ENCODE measurements around the gene POLR2F. TPM values are rescaled to one million over a fixed set of nuclear protein-coding genes. Genes with fewer than 3 reads are reported as not detected.
A peak's percentile ranks its signal among the peaks of the same experiment; 100 is the strongest.

Gene POLR2F
- total RNA-seq, 1 donor from 2014 or later = 23.5 TPM

DNA sequence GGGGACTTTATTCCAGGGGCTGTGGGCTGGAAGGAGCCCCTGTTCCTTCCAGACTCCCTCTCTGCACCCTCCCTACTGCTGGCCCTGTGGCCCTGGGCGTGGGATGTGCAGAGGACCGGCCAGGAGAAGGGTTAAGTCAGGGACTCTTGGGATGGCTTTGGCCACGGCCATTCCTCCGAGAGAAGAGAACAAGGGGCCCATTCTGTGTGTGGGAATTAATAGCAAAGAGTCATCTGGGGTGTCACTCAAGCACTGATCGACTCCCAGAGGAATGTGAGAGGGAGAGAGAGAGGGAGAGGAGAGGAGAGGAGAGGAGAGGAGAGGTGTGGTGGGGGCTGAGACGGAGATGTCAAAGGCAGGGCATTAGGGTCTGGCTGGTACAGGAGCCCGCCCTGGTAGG is 45.0 kb downstream of the POLR2F start:
- Histone ChIP-seq H3K4me1 (ENCODE audit: control insufficient read depth in 3 of 3, insufficient read depth in 3 of 3, low read length in 3 of 3) (peaks cover 18 to 24% (median 20%) of the 10 kb centered on the region in 3 donors), H3K9me3 (ENCODE audit: control insufficient read depth in 3 of 3, low read length in 3 of 3) (no peaks in the 10 kb centered on the region), H3K27ac (ENCODE audit: low read depth, low read length) (no peak overlapping the region), H3K27me3 (ENCODE audit: control insufficient read depth in 3 of 3, insufficient read depth in 3 of 3, low read length in 3 of 3) (no peaks in the 10 kb centered on the region), H3K4me3 (ENCODE audit: low read length in 3 of 3) (no peak overlapping the region), H3K9ac (ENCODE audit: low read depth in 1 of 3, low read length in 3 of 3) (no peak overlapping the region), H3K36me3 (ENCODE audit: control insufficient read depth in 3 of 3, insufficient read depth in 3 of 3, low read length in 3 of 3) (no peaks in the 10 kb centered on the region)

DNA sequence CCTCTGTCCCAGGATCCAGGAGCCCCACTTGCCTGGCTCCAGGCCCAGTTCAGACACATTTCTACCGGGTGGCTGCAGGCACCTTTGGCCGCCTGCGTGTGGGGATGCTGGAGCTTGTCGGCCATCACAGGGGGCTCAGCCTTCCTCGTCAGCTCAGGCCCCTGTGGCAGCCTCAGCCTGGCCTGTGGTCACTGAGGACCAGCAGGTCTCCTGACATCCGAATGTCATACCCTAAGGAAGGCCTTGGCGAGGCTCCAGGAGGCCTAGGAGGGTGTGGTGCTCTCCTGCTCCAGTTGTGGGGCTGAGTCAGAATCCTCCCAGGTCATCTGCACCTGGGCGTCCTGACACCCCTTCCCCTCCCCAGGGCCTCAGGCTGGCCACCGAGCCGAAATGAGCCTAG is 45.7 kb downstream of the POLR2F start:
- H3K36me3 ChIP-seq (ENCODE audit: control insufficient read depth in 3 of 3, insufficient read depth in 3 of 3, low read length in 3 of 3) = no peaks in the 10 kb centered on the region
- H3K27me3 ChIP-seq (ENCODE audit: control insufficient read depth in 3 of 3, insufficient read depth in 3 of 3, low read length in 3 of 3) = no peaks in the 10 kb centered on the region
- no peak overlapping the region for H3K4me3 ChIP-seq (ENCODE audit: low read length in 3 of 3)
- H3K9ac ChIP-seq (ENCODE audit: low read depth in 1 of 3, low read length in 3 of 3) = peak overlapping the region in 1 of 3 donors; percentile 16
- no peaks in the 10 kb centered on the region for H3K9me3 ChIP-seq (ENCODE audit: control insufficient read depth in 3 of 3, low read length in 3 of 3)
- H3K27ac ChIP-seq (ENCODE audit: low read depth, low read length) = peak overlapping the region; percentile 44
- peaks cover 18 to 24% (median 20%) of the 10 kb centered on the region in 3 donors for H3K4me1 ChIP-seq (ENCODE audit: control insufficient read depth in 3 of 3, insufficient read depth in 3 of 3, low read length in 3 of 3)

- H3K9me3 ChIP-seq (ENCODE audit: control insufficient read depth in 3 of 3, low read length in 3 of 3) = no peaks in the 10 kb centered on the region
Observed at GRCh38 chr22:37999640-38000272, 46.3 kb downstream of the POLR2F start.

GRCh38 chr22:38005943-38006342 is 52.4 kb downstream of the POLR2F start:
- Histone ChIP-seq H3K4me1 (ENCODE audit: control insufficient read depth in 3 of 3, insufficient read depth in 3 of 3, low read length in 3 of 3) (peaks cover 0 to 4% (median under 1%) of the 10 kb centered on the region in 3 donors), H3K27ac (ENCODE audit: low read depth, low read length) (no peak overlapping the region), H3K9ac (ENCODE audit: low read depth in 1 of 3, low read length in 3 of 3) (no peak overlapping the region), H3K4me3 (ENCODE audit: low read length in 3 of 3) (no peak overlapping the region), H3K36me3 (ENCODE audit: control insufficient read depth in 3 of 3, insufficient read depth in 3 of 3, low read length in 3 of 3) (no peaks in the 10 kb centered on the region), H3K9me3 (ENCODE audit: control insufficient read depth in 3 of 3, low read length in 3 of 3) (no peaks in the 10 kb centered on the region), H3K27me3 (ENCODE audit: control insufficient read depth in 3 of 3, insufficient read depth in 3 of 3, low read length in 3 of 3) (no peaks in the 10 kb centered on the region)

More at GRCh38 chr22:37999640-38000272, 46.3 kb downstream of the POLR2F start:
- Histone ChIP-seq H3K27me3 (ENCODE audit: control insufficient read depth in 3 of 3, insufficient read depth in 3 of 3, low read length in 3 of 3) (no peaks in the 10 kb centered on the region), H3K27ac (ENCODE audit: low read depth, low read length) (peak overlapping the region; percentile 44), H3K4me3 (ENCODE audit: low read length in 3 of 3) (peak overlapping the region in 1 of 3 donors; percentile 49), H3K9ac (ENCODE audit: low read depth in 1 of 3, low read length in 3 of 3) (peak overlapping the region in 1 of 3 donors; percentile 45), H3K36me3 (ENCODE audit: control insufficient read depth in 3 of 3, insufficient read depth in 3 of 3, low read length in 3 of 3) (no peaks in the 10 kb centered on the region), H3K4me1 (ENCODE audit: control insufficient read depth in 3 of 3, insufficient read depth in 3 of 3, low read length in 3 of 3) (peaks cover 18 to 24% (median 20%) of the 10 kb centered on the region in 3 donors)

GRCh38 chr22:38006906-38007305 is 53.4 kb downstream of the POLR2F start:
- no peaks in the 10 kb centered on the region for H3K27me3 ChIP-seq (ENCODE audit: control insufficient read depth in 3 of 3, insufficient read depth in 3 of 3, low read length in 3 of 3)

GRCh38 chr22:38007330-38007902 is 53.9 kb downstream of the POLR2F start:
- no peaks in the 10 kb centered on the region for H3K27me3 ChIP-seq (ENCODE audit: control insufficient read depth in 3 of 3, insufficient read depth in 3 of 3, low read length in 3 of 3)
- no peak overlapping the region for H3K4me3 ChIP-seq (ENCODE audit: low read length in 3 of 3)
- H3K27ac ChIP-seq (ENCODE audit: low read depth, low read length) = no peak overlapping the region
- H3K4me1 ChIP-seq (ENCODE audit: control insufficient read depth in 3 of 3, insufficient read depth in 3 of 3, low read length in 3 of 3) = peaks cover 0 to 4% (median 0%) of the 10 kb centered on the region in 3 donors
- no peaks in the 10 kb centered on the region for H3K36me3 ChIP-seq (ENCODE audit: control insufficient read depth in 3 of 3, insufficient read depth in 3 of 3, low read length in 3 of 3)
- H3K9ac ChIP-seq (ENCODE audit: low read depth in 1 of 3, low read length in 3 of 3) = no peak overlapping the region
- no peaks in the 10 kb centered on the region for H3K9me3 ChIP-seq (ENCODE audit: control insufficient read depth in 3 of 3, low read length in 3 of 3)

More at GRCh38 chr22:38006906-38007305, 53.4 kb downstream of the POLR2F start:
- Histone ChIP-seq H3K4me1 (ENCODE audit: control insufficient read depth in 3 of 3, insufficient read depth in 3 of 3, low read length in 3 of 3) (peaks cover 0 to 4% (median 0%) of the 10 kb centered on the region in 3 donors), H3K9ac (ENCODE audit: low read depth in 1 of 3, low read length in 3 of 3) (no peak overlapping the region), H3K36me3 (ENCODE audit: control insufficient read depth in 3 of 3, insufficient read depth in 3 of 3, low read length in 3 of 3) (no peaks in the 10 kb centered on the region), H3K27ac (ENCODE audit: low read depth, low read length) (no peak overlapping the region), H3K9me3 (ENCODE audit: control insufficient read depth in 3 of 3, low read length in 3 of 3) (no peaks in the 10 kb centered on the region), H3K4me3 (ENCODE audit: low read length in 3 of 3) (no peak overlapping the region)

DNA sequence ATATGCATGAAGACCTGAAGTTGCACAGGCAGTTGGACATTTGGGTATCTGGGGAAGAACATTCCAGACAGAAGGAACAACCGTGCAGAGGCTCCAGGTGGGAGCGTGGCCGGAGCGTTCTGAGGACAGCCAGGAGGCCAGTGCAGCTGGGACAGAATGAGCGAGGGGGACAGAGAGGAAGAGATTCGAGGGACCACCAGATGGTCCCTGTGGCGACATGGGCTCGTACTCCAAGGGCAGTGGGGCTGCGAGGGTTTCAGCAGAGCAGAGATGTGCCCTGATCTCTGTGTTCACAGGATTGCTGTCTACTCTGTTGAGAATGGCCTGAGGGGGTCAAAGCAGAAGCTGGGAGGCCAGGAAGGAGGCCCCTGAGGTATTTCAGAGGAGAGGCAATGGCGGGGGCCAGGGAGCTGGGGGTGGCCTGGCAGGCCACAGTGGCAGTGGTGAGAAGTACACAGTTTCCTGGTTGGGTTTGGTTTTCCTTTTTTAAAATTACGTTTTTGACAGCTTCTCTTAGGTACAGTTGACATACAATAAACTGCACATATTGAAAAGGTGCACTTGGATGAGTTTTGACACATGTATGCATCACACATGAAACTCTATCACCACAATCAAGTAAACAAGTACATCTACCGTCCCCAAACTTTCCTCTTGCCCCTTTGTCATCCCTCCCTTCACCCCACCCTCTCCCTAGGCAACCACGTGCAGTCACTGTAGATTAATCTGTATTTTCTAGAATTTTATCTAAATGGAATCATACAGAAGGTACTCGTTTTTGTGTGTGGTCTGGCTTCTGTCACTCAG is 55.7 kb downstream of the POLR2F start:
- Histone ChIP-seq H3K9ac (ENCODE audit: low read depth in 1 of 3, low read length in 3 of 3) (no peak overlapping the region), H3K4me1 (ENCODE audit: control insufficient read depth in 3 of 3, insufficient read depth in 3 of 3, low read length in 3 of 3) (peaks cover 0 to 4% (median 0%) of the 10 kb centered on the region in 3 donors), H3K27me3 (ENCODE audit: control insufficient read depth in 3 of 3, insufficient read depth in 3 of 3, low read length in 3 of 3) (no peaks in the 10 kb centered on the region), H3K27ac (ENCODE audit: low read depth, low read length) (no peak overlapping the region), H3K36me3 (ENCODE audit: control insufficient read depth in 3 of 3, insufficient read depth in 3 of 3, low read length in 3 of 3) (no peaks in the 10 kb centered on the region), H3K9me3 (ENCODE audit: control insufficient read depth in 3 of 3, low read length in 3 of 3) (no peaks in the 10 kb centered on the region), H3K4me3 (ENCODE audit: low read length in 3 of 3) (no peak overlapping the region)

GRCh38 chr22:38012604-38013072 is 59.1 kb downstream of the POLR2F start:
- no peaks in the 10 kb centered on the region for H3K36me3 ChIP-seq (ENCODE audit: control insufficient read depth in 3 of 3, insufficient read depth in 3 of 3, low read length in 3 of 3)
- H3K4me1 ChIP-seq (ENCODE audit: control insufficient read depth in 3 of 3, insufficient read depth in 3 of 3, low read length in 3 of 3) = peaks cover 7% of the 10 kb centered on the region in 3 donors
- no peak overlapping the region for H3K27ac ChIP-seq (ENCODE audit: low read depth, low read length)
- H3K9ac ChIP-seq (ENCODE audit: low read depth in 1 of 3, low read length in 3 of 3) = no peak overlapping the region
- H3K4me3 ChIP-seq (ENCODE audit: low read length in 3 of 3) = no peak overlapping the region
- H3K27me3 ChIP-seq (ENCODE audit: control insufficient read depth in 3 of 3, insufficient read depth in 3 of 3, low read length in 3 of 3) = no peaks in the 10 kb centered on the region
- no peaks in the 10 kb centered on the region for H3K9me3 ChIP-seq (ENCODE audit: control insufficient read depth in 3 of 3, low read length in 3 of 3)

- no peak overlapping the region for H3K4me3 ChIP-seq (ENCODE audit: low read length in 3 of 3)
- no peaks in the 10 kb centered on the region for H3K9me3 ChIP-seq (ENCODE audit: control insufficient read depth in 3 of 3, low read length in 3 of 3)
- H3K9ac ChIP-seq (ENCODE audit: low read depth in 1 of 3, low read length in 3 of 3) = no peak overlapping the region
- peaks cover 11 to 12% (median 11%) of the 10 kb centered on the region in 3 donors for H3K4me1 ChIP-seq (ENCODE audit: control insufficient read depth in 3 of 3, insufficient read depth in 3 of 3, low read length in 3 of 3)
- no peak overlapping the region for H3K27ac ChIP-seq (ENCODE audit: low read depth, low read length)
- H3K36me3 ChIP-seq (ENCODE audit: control insufficient read depth in 3 of 3, insufficient read depth in 3 of 3, low read length in 3 of 3) = no peaks in the 10 kb centered on the region
- H3K27me3 ChIP-seq (ENCODE audit: control insufficient read depth in 3 of 3, insufficient read depth in 3 of 3, low read length in 3 of 3) = no peaks in the 10 kb centered on the region
Observed at GRCh38 chr22:38014083-38014482, 60.6 kb downstream of the POLR2F start.

Measured in skeletal muscle tissue (tissue), 4 donors.